Ovary (tissue), 3 donors: ENCODE results near the gene MYO3B.

Experiments used
- CTCF ChIP-seq, 3 donors: fragments of 450-650 bp in 2 of 3; fragments of 200-600 bp in 1 of 3; IDR thresholded peaks; one replicate each; pipeline versions ENCODE4 v1.5.1 to v1.8.0; 2016 to 2022; ENCODE audit warnings: antibody characterized with exemption in 3 of 3, mild to moderate bottlenecking in 1 of 3
- EP300 ChIP-seq: sonication (generic); formaldehyde crosslinking; IDR thresholded peaks from one replicate; pipeline ENCODE4 v1.6.1; 2017; ENCODE audit warnings: antibody characterized with exemption
- POLR2A ChIP-seq: fragments of 450-650 bp; IDR thresholded peaks from one replicate; pipeline ENCODE4 v1.6.1; 2017; ENCODE audit warnings: antibody characterized with exemption, mild to moderate bottlenecking, moderate library complexity
- donor health status: DM: no; HTN: no; CAD: no.

GRCh38 chr2:170566138-170566537, 388.2 kb downstream of the MYO3B start:
- no peak for TF ChIP-seq CTCF (IDR thresholded peaks at IDR 0.05)
- no peak for TF ChIP-seq POLR2A
- TF ChIP-seq EP300 = no peak
